ENCODE results near the gene SLC7A1. TPM values are rescaled to one million over a fixed set of nuclear protein-coding genes. Genes with fewer than 3 reads are reported as not detected.

Gene SLC7A1
- polyA plus RNA-seq, 1 experiment, result 43.2 TPM

GRCh38 chr13:29513981-29514719 is 81.3 kb downstream of the SLC7A1 start:
- Histone ChIP-seq H3K36me3 (ENCODE audit: control insufficient read depth, insufficient read depth, low read length) (peaks cover 43% of the 10 kb centered on the region), H3K27me3 (ENCODE audit: control insufficient read depth, insufficient read depth, low read length) (no peaks in the 10 kb centered on the region), H3K4me3 (ENCODE audit: low read depth, low read length) (no peak overlapping the region)
- ChIA-PET CTCF (interaction anchor here (1.2 to 13.5 kb wide), 2 partner anchors 193 to 194 kb away, joined by 3 to 173 read pairs; no protein-coding TSS in a partner anchor), POLR2A (no interaction called here)
- no peak for DNase-seq (ENCODE audit: low read depth)
- TF ChIP-seq CTCF (IDR thresholded peaks at IDR 0.05; ENCODE audit: insufficient read depth, low read depth, low read length), result no peak

GRCh38 chr13:29513002-29513980 is 82.2 kb downstream of the SLC7A1 start:
- no peak for DNase-seq (ENCODE audit: low read depth)
- no peak for TF ChIP-seq CTCF (IDR thresholded peaks at IDR 0.05; ENCODE audit: insufficient read depth, low read depth, low read length)
- Histone ChIP-seq H3K4me3 (ENCODE audit: low read depth, low read length) (no peak overlapping the region), H3K36me3 (ENCODE audit: control insufficient read depth, insufficient read depth, low read length) (peaks cover 38% of the 10 kb centered on the region), H3K27me3 (ENCODE audit: control insufficient read depth, insufficient read depth, low read length) (no peaks in the 10 kb centered on the region)
- ChIA-PET POLR2A (no interaction called here), CTCF (interaction anchor here (0.8 to 13.5 kb wide), 3 partner anchors 9 to 194 kb away, joined by 3 to 173 read pairs (median 4); no protein-coding TSS in a partner anchor)

- Histone ChIP-seq H3K36me3 (ENCODE audit: control insufficient read depth, insufficient read depth, low read length) (peaks cover 33% of the 10 kb centered on the region), H3K27me3 (ENCODE audit: control insufficient read depth, insufficient read depth, low read length) (no peaks in the 10 kb centered on the region), H3K4me3 (ENCODE audit: low read depth, low read length) (no peak overlapping the region)
- TF ChIP-seq CTCF (IDR thresholded peaks at IDR 0.05; ENCODE audit: insufficient read depth, low read depth, low read length), result no peak
- ChIA-PET POLR2A (no interaction called here), CTCF (interaction anchor here (1.0 to 13.5 kb wide), 2 partner anchors 18 to 195 kb away, joined by 3 to 173 read pairs; no protein-coding TSS in a partner anchor)
- DNase-seq (ENCODE audit: low read depth), result no peak
Measured at GRCh38 chr13:29511980-29512379, 83.5 kb downstream of the SLC7A1 start.

- no peak for DNase-seq (ENCODE audit: low read depth)
- Histone ChIP-seq H3K27me3 (ENCODE audit: control insufficient read depth, insufficient read depth, low read length) (no peaks in the 10 kb centered on the region), H3K36me3 (ENCODE audit: control insufficient read depth, insufficient read depth, low read length) (peaks cover 30% of the 10 kb centered on the region), H3K4me3 (ENCODE audit: low read depth, low read length) (no peak overlapping the region)
- ChIA-PET POLR2A (no interaction called here), CTCF (interaction anchor here (13.5 kb wide), 1 partner anchor 196 kb away, joined by 173 read pairs; no protein-coding TSS in a partner anchor)
- no peak for TF ChIP-seq CTCF (IDR thresholded peaks at IDR 0.05; ENCODE audit: insufficient read depth, low read depth, low read length)
Measured at GRCh38 chr13:29511106-29511796, 84.2 kb downstream of the SLC7A1 start.
